Measurements from ENCODE around the gene MTERF1.
"Not testable (repeated sequence)": the region's sequence is repeated elsewhere in the genome, so short reads cannot be mapped to it uniquely, and the experiment has no call there.

Gene MTERF1

GRCh38 chr7:91872928-91873327 lies 7.6 kb downstream of the MTERF1 start:
- H3K9me3 ChIP-seq (ENCODE audit: control insufficient read depth, low read length) = no peaks in the 10 kb centered on the region
- no peaks in the 10 kb centered on the region for H3K4me1 ChIP-seq
- H3K27ac ChIP-seq = no peak overlapping the region
- H3K27me3 ChIP-seq (ENCODE audit: control insufficient read depth, insufficient read depth, low read length) = no peaks in the 10 kb centered on the region
- TF ChIP-seq CTCF (IDR thresholded peaks at IDR 0.05) = no peak
- H2AFZ ChIP-seq = no peak overlapping the region
- no peak overlapping the region for H3K4me2 ChIP-seq (ENCODE audit: low read length)
- H3K36me3 ChIP-seq (ENCODE audit: control insufficient read depth, insufficient read depth, low read length) = no peaks in the 10 kb centered on the region
- H3K4me3 ChIP-seq (ENCODE audit: low read depth, low read length) = no peak overlapping the region
- no peaks in the 10 kb centered on the region for H3K79me2 ChIP-seq
- H3K9ac ChIP-seq = no peak overlapping the region

- Histone ChIP-seq H3K4me1 (no peaks in the 10 kb centered on the region), H2AFZ (no peak overlapping the region), H3K27me3 (ENCODE audit: control insufficient read depth, insufficient read depth, low read length) (no peaks in the 10 kb centered on the region), H3K9ac (no peak overlapping the region), H3K9me3 (ENCODE audit: control insufficient read depth, low read length) (no peaks in the 10 kb centered on the region), H3K36me3 (ENCODE audit: control insufficient read depth, insufficient read depth, low read length) (no peaks in the 10 kb centered on the region), H3K27ac (no peak overlapping the region), H3K79me2 (no peaks in the 10 kb centered on the region), H3K4me3 (ENCODE audit: low read depth, low read length) (no peak overlapping the region), H3K4me2 (ENCODE audit: low read length) (no peak overlapping the region)
- no peak for TF ChIP-seq CTCF (IDR thresholded peaks at IDR 0.05)
Observed at GRCh38 chr7:91872069-91872468, 8.4 kb downstream of the MTERF1 start.

- no peak overlapping the region for H3K4me3 ChIP-seq (ENCODE audit: low read depth, low read length)
- H3K9ac ChIP-seq = no peak overlapping the region
- no peak for TF ChIP-seq CTCF (IDR thresholded peaks at IDR 0.05)
- H3K36me3 ChIP-seq (ENCODE audit: control insufficient read depth, insufficient read depth, low read length) = no peaks in the 10 kb centered on the region
- H3K79me2 ChIP-seq = no peaks in the 10 kb centered on the region
- no peak overlapping the region for H3K4me2 ChIP-seq (ENCODE audit: low read length)
- H3K27me3 ChIP-seq (ENCODE audit: control insufficient read depth, insufficient read depth, low read length) = no peaks in the 10 kb centered on the region
- no peak overlapping the region for H2AFZ ChIP-seq
- H3K4me1 ChIP-seq = no peaks in the 10 kb centered on the region
- no peaks in the 10 kb centered on the region for H3K9me3 ChIP-seq (ENCODE audit: control insufficient read depth, low read length)
- H3K27ac ChIP-seq = no peak overlapping the region
Observed at GRCh38 chr7:91869661-91870060, 10.8 kb downstream of the MTERF1 start.

GRCh38 chr7:91866599-91867148 lies 13.8 kb downstream of the MTERF1 start:
- Histone ChIP-seq H3K36me3 (ENCODE audit: control insufficient read depth, insufficient read depth, low read length) (no peaks in the 10 kb centered on the region), H3K27me3 (ENCODE audit: control insufficient read depth, insufficient read depth, low read length) (no peaks in the 10 kb centered on the region), H3K27ac (no peak overlapping the region), H3K9ac (no peak overlapping the region), H3K79me2 (no peaks in the 10 kb centered on the region), H3K9me3 (ENCODE audit: control insufficient read depth, low read length) (no peaks in the 10 kb centered on the region), H3K4me1 (no peaks in the 10 kb centered on the region), H3K4me2 (ENCODE audit: low read length) (no peak overlapping the region), H2AFZ (no peak overlapping the region), H3K4me3 (ENCODE audit: low read depth, low read length) (no peak overlapping the region)
- TF ChIP-seq CTCF (IDR thresholded peaks at IDR 0.05) = no peak

GRCh38 chr7:91865511-91865910 lies 15.0 kb downstream of the MTERF1 start:
- Histone ChIP-seq H3K4me1 (no peaks in the 10 kb centered on the region), H3K27ac (no peak overlapping the region), H3K4me2 (ENCODE audit: low read length) (no peak overlapping the region), H3K27me3 (ENCODE audit: control insufficient read depth, insufficient read depth, low read length) (no peaks in the 10 kb centered on the region), H3K4me3 (ENCODE audit: low read depth, low read length) (no peak overlapping the region), H3K9me3 (ENCODE audit: control insufficient read depth, low read length) (no peaks in the 10 kb centered on the region), H3K79me2 (no peaks in the 10 kb centered on the region), H3K36me3 (ENCODE audit: control insufficient read depth, insufficient read depth, low read length) (no peaks in the 10 kb centered on the region), H2AFZ (no peak overlapping the region), H3K9ac (no peak overlapping the region)
- no peak for TF ChIP-seq CTCF (IDR thresholded peaks at IDR 0.05)

- not testable (repeated sequence) for H3K9ac ChIP-seq
Observed at GRCh38 chr7:91864604-91865003, 15.9 kb downstream of the MTERF1 start.

More at GRCh38 chr7:91864604-91865003, 15.9 kb downstream of the MTERF1 start:
- H3K4me1 ChIP-seq; H3K4me3 ChIP-seq (ENCODE audit: low read depth, low read length); H3K27ac ChIP-seq; H3K4me2 ChIP-seq (ENCODE audit: low read length); H3K36me3 ChIP-seq (ENCODE audit: control insufficient read depth, insufficient read depth, low read length); H3K9me3 ChIP-seq (ENCODE audit: control insufficient read depth, low read length); H3K27me3 ChIP-seq (ENCODE audit: control insufficient read depth, insufficient read depth, low read length); H2AFZ ChIP-seq; H3K79me2 ChIP-seq: not testable (repeated sequence)
